Sigmoid colon (tissue), 4 donors: Measurements from ENCODE around the gene PSMB7.

Experiments
- POLR2AphosphoS5 ChIP-seq, 4 donors: sonication (generic); formaldehyde crosslinking; IDR thresholded peaks; one replicate each; pipeline ENCODE4 v1.6.1; 2017; ENCODE audit warnings: antibody characterized with exemption in 4 of 4
- TF ChIP-seq, protein P1 (sequence below), 4 experiments: fragments of 450-650 bp in 3 of 4; fragments of 200-600 bp in 1 of 4; IDR thresholded peaks; one replicate each; pipeline ENCODE4 v1.5.1; 2016 to 2019; ENCODE audit warnings: antibody characterized with exemption in 4 of 4, mild to moderate bottlenecking in 3 of 4, moderate library complexity in 2 of 4

DNA sequence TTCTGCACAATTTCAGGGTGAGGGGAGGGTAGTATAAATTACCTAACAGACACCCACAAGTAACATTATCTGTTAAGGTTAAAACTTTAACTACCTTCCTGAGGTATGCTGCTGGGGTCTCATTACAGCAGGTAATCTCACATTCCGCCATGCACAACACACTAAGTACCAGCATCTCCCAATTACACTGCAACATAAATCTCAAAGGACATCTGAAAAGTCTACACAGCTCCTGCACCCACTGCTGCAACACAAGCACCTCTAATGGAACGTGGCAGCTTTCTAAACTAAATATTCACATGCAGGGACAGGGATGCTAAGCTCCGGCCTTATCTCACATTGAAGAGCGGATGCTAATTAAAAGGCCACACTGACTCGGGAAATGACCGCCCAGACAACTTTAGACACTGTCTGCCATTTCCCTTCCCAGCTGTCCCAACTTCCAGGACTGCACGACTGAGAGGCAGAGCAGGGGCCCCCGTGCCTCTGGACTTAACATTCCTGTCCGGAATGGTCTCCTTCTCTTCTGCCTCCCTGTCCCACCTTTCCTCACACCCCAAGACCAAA lies 45.9 kb downstream of the PSMB7 start:
- TF ChIP-seq, protein P1, sequence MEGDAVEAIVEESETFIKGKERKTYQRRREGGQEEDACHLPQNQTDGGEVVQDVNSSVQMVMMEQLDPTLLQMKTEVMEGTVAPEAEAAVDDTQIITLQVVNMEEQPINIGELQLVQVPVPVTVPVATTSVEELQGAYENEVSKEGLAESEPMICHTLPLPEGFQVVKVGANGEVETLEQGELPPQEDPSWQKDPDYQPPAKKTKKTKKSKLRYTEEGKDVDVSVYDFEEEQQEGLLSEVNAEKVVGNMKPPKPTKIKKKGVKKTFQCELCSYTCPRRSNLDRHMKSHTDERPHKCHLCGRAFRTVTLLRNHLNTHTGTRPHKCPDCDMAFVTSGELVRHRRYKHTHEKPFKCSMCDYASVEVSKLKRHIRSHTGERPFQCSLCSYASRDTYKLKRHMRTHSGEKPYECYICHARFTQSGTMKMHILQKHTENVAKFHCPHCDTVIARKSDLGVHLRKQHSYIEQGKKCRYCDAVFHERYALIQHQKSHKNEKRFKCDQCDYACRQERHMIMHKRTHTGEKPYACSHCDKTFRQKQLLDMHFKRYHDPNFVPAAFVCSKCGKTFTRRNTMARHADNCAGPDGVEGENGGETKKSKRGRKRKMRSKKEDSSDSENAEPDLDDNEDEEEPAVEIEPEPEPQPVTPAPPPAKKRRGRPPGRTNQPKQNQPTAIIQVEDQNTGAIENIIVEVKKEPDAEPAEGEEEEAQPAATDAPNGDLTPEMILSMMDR (IDR thresholded peaks at IDR 0.05): no peak
- TF ChIP-seq POLR2AphosphoS5 (IDR thresholded peaks at IDR 0.05): no peak
